Upper lobe of left lung (tissue), 6 donors: ENCODE results near the gene BIRC6. TPM values are rescaled to one million over a fixed set of nuclear protein-coding genes. Genes with fewer than 3 reads are reported as not detected.

Experiments
- ATAC-seq, 2 donors: fragments of 200-7000 bp; cut with Tn5 transposase; one replicate each; pipeline ENCODE4 v1.9.1; 2022; ENCODE audit warnings: mild to moderate bottlenecking in 2 of 2, moderate library complexity in 2 of 2; ENCODE audit not compliant: low FRiP score in 2 of 2
- DNase-seq, 2 donors: peaks; one replicate each; pipeline ENCODE4 v3.0.0-alpha.2; 2019 to 2020
- H3K27ac ChIP-seq, 4 donors: fragments of 200-600 bp; sonication (generic); one replicate each; pipeline ENCODE4 v1.5.1; 2016 to 2019
- H3K27me3 ChIP-seq, 4 donors: fragments of 200-600 bp; sonication (generic); one replicate each; pipeline ENCODE4 v1.5.1; 2017 to 2019
- H3K36me3 ChIP-seq, 4 donors: fragments of 200-600 bp; sonication (generic); one replicate each; pipeline ENCODE4 v1.5.1; 2016 to 2019
- H3K4me1 ChIP-seq, 4 donors: fragments of 200-600 bp; sonication (generic); one replicate each; pipeline ENCODE4 v1.5.1; 2018 to 2019
- H3K4me3 ChIP-seq, 4 donors: fragments of 200-600 bp; sonication (generic); one replicate each; pipeline ENCODE4 v1.5.1; 2017 to 2019; ENCODE audit warnings: mild to moderate bottlenecking in 2 of 4, moderate library complexity in 1 of 4
- H3K9me3 ChIP-seq, 4 donors: fragments of 200-600 bp; sonication (generic); one replicate each; pipeline ENCODE4 v1.5.1; 2018 to 2019
- EP300 ChIP-seq, 4 donors: sonication (generic); formaldehyde crosslinking; IDR thresholded peaks; one replicate each; pipeline ENCODE4 v1.5.1; 2017; ENCODE audit warnings: antibody characterized with exemption in 4 of 4, control low read depth in 2 of 4
- POLR2A ChIP-seq, 4 donors: fragments of 450-650 bp; IDR thresholded peaks; one replicate each; pipeline ENCODE4 v1.5.1; 2016 to 2017; ENCODE audit warnings: antibody characterized with exemption in 4 of 4, mild to moderate bottlenecking in 2 of 4
- POLR2AphosphoS5 ChIP-seq, 2 donors: sonication (generic); formaldehyde crosslinking; IDR thresholded peaks; one replicate each; pipeline ENCODE4 v1.5.1; 2017; ENCODE audit warnings: antibody characterized with exemption in 2 of 2
- WGBS, 2 donors: methylation state at CpG; one replicate each; pipeline ENCODE4 v1.1.5; 2017 to 2018; 5-methylcytosine and 5-hydroxymethylcytosine counted together
- total RNA-seq, 6 donors: library from RNA; depleted of rRNA in 4 of 6; stranded (reverse); fragments of >200 nt in 4 of 6; gene quantifications; one replicate each; pipeline versions ENCODE4 v1.1.0 to v1.2.1, GENCODE V29; 2016 to 2021
- TF ChIP-seq, protein P1 (sequence below), 6 experiments: fragments of 450-650 bp in 4 of 6; fragments of 200-600 bp in 2 of 6; sonication (generic) in 2 of 6; IDR thresholded peaks; one replicate each; pipeline ENCODE4 v1.5.1; 2016 to 2019; ENCODE audit warnings: antibody characterized with exemption in 6 of 6
- donor health status: DM: no; HTN: no; CAD: no; lungs with moderate emphysema.
- donor health status: DM: no; HTN: yes; CAD: no; lungs with severe emphysema.

Gene BIRC6
- total RNA-seq, 6 donors from 2014 or later = 60.4 to 198 (median 101) TPM

- TF ChIP-seq POLR2A (IDR thresholded peaks at IDR 0.05) = no peak
- TF ChIP-seq, protein P1, sequence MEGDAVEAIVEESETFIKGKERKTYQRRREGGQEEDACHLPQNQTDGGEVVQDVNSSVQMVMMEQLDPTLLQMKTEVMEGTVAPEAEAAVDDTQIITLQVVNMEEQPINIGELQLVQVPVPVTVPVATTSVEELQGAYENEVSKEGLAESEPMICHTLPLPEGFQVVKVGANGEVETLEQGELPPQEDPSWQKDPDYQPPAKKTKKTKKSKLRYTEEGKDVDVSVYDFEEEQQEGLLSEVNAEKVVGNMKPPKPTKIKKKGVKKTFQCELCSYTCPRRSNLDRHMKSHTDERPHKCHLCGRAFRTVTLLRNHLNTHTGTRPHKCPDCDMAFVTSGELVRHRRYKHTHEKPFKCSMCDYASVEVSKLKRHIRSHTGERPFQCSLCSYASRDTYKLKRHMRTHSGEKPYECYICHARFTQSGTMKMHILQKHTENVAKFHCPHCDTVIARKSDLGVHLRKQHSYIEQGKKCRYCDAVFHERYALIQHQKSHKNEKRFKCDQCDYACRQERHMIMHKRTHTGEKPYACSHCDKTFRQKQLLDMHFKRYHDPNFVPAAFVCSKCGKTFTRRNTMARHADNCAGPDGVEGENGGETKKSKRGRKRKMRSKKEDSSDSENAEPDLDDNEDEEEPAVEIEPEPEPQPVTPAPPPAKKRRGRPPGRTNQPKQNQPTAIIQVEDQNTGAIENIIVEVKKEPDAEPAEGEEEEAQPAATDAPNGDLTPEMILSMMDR (IDR thresholded peaks at IDR 0.05) = no peak
- no peak for TF ChIP-seq POLR2AphosphoS5 (IDR thresholded peaks at IDR 0.05)
- no peak for TF ChIP-seq EP300 (IDR thresholded peaks at IDR 0.05)
- Histone ChIP-seq H3K27me3 (no peaks in the 10 kb centered on the region), H3K36me3 (peaks cover 0 to 73% (median 11%) of the 10 kb centered on the region in 4 donors)
Measured at GRCh38 chr2:32495139-32495538, 138.3 kb downstream of the BIRC6 start.

GRCh38 chr2:32496662-32497061 lies 139.8 kb downstream of the BIRC6 start:
- H3K4me1 ChIP-seq = no peaks in the 10 kb centered on the region
- ATAC-seq (peak in 1 of 2 donors; percentile 60), DNase-seq (peak in 1 of 2 donors; percentile 41)
- H3K9me3 ChIP-seq = no peaks in the 10 kb centered on the region
- 50 to 71% methylated on average over 3 of the region's 3 CpGs for WGBS, 2 donors
- TF ChIP-seq, protein P1 (IDR thresholded peaks at IDR 0.05) = no peak
- TF ChIP-seq POLR2A (IDR thresholded peaks at IDR 0.05) = no peak
- TF ChIP-seq EP300 (IDR thresholded peaks at IDR 0.05) = no peak
- no peak for TF ChIP-seq POLR2AphosphoS5 (IDR thresholded peaks at IDR 0.05)
- peak overlapping the region in 1 of 4 donors; percentile 6 for H3K27ac ChIP-seq
- no peak overlapping the region for H3K4me3 ChIP-seq
- peaks cover 0 to 79% (median 11%) of the 10 kb centered on the region in 4 donors for H3K36me3 ChIP-seq
- H3K27me3 ChIP-seq = no peaks in the 10 kb centered on the region

More at GRCh38 chr2:32495139-32495538, 138.3 kb downstream of the BIRC6 start:
- Histone ChIP-seq H3K27ac (no peak overlapping the region), H3K9me3 (no peaks in the 10 kb centered on the region), H3K4me1 (no peaks in the 10 kb centered on the region), H3K4me3 (no peak overlapping the region)
- 83 to 86% methylated on average over 2 of the region's 2 CpGs for WGBS, 2 donors
- DNase-seq (no peak), ATAC-seq (no peak)

- WGBS, 2 donors = 90 to 92% methylated on average over 6 of the region's 6 CpGs
- ATAC-seq = no peak
Measured at GRCh38 chr2:32498306-32498705, 141.5 kb downstream of the BIRC6 start.

GRCh38 chr2:32502941-32503340 lies 146.1 kb downstream of the BIRC6 start:
- ATAC-seq = no peak
- no peaks in the 10 kb centered on the region for H3K9me3 ChIP-seq
- no peaks in the 10 kb centered on the region for H3K4me1 ChIP-seq
- no peaks in the 10 kb centered on the region for H3K27me3 ChIP-seq
- DNase-seq = no peak
- 87 to 91% methylated on average over 2 of the region's 2 CpGs for WGBS, 2 donors
- peaks cover 9 to 86% (median 37%) of the 10 kb centered on the region in 4 donors for H3K36me3 ChIP-seq
- no peak overlapping the region for H3K4me3 ChIP-seq
- TF ChIP-seq POLR2A (IDR thresholded peaks at IDR 0.05) = no peak
- no peak for TF ChIP-seq POLR2AphosphoS5 (IDR thresholded peaks at IDR 0.05)
- TF ChIP-seq EP300 (IDR thresholded peaks at IDR 0.05) = no peak
- TF ChIP-seq, protein P1 (IDR thresholded peaks at IDR 0.05) = no peak
- H3K27ac ChIP-seq = no peak overlapping the region

More at GRCh38 chr2:32498306-32498705, 141.5 kb downstream of the BIRC6 start:
- H3K9me3 ChIP-seq = no peaks in the 10 kb centered on the region
- TF ChIP-seq POLR2A (IDR thresholded peaks at IDR 0.05) (no peak), EP300 (IDR thresholded peaks at IDR 0.05) (no peak), POLR2AphosphoS5 (IDR thresholded peaks at IDR 0.05) (no peak)
- TF ChIP-seq, protein P1 (IDR thresholded peaks at IDR 0.05) = no peak
- H3K4me1 ChIP-seq = no peaks in the 10 kb centered on the region
- no peaks in the 10 kb centered on the region for H3K27me3 ChIP-seq
- H3K36me3 ChIP-seq = peaks cover 0 to 88% (median 19%) of the 10 kb centered on the region in 4 donors
- H3K4me3 ChIP-seq = no peak overlapping the region
- no peak for DNase-seq
- H3K27ac ChIP-seq = no peak overlapping the region

DNA sequence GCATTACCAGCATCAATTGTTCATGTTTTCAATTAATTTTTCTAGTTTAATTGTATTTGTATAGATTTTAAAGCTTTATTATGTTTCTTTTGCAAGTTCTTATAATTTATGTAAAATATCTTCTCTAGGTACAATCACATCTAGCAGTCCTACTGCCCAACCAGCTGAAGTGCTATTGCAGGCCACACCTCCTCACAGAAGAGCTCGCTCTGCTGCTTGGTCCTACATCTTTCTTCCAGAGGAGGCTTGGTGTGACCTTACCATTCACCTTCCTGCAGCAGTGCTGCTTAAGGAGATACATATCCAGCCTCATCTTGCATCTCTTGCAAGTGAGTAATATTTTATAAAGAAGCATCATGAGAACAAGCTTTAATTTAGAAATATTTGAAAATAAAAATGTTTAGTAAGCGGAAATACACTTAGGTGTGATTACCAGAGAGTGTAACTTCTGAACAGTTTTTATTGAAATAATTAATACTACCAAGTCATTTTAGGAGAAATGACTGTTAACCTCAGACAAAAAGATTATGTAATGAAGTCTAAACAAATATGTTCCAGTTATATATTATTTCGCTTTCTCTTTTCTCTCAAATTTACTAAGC lies 148.2 kb downstream of the BIRC6 start:
- ATAC-seq (no peak), DNase-seq (no peak)
- peaks cover 13 to 90% (median 39%) of the 10 kb centered on the region in 4 donors for H3K36me3 ChIP-seq
- 96 to 98% methylated on average over 3 of the region's 3 CpGs for WGBS, 2 donors
- TF ChIP-seq POLR2AphosphoS5 (IDR thresholded peaks at IDR 0.05) = no peak
- no peak for TF ChIP-seq POLR2A (IDR thresholded peaks at IDR 0.05)
- TF ChIP-seq, protein P1 (IDR thresholded peaks at IDR 0.05) = no peak
- TF ChIP-seq EP300 (IDR thresholded peaks at IDR 0.05) = no peak
- H3K4me3 ChIP-seq = no peak overlapping the region
- no peak overlapping the region for H3K27ac ChIP-seq
- no peaks in the 10 kb centered on the region for H3K9me3 ChIP-seq
- no peaks in the 10 kb centered on the region for H3K4me1 ChIP-seq
- H3K27me3 ChIP-seq = no peaks in the 10 kb centered on the region
